HepG2 (cell line): ENCODE measurements around the gene USP30. TPM values are rescaled to one million over a fixed set of nuclear protein-coding genes. Genes with fewer than 3 reads are reported as not detected.

Experiments used
- CCAR2 ChIP-seq: fragments of 200-400 bp; formaldehyde crosslinking; optimal IDR thresholded peaks from 2 replicates; pipeline ENCODE3; 2018; ENCODE audit warnings: low read depth, mild to moderate bottlenecking, low read length, moderate library complexity
- CREB1 ChIP-seq, 2 experiments: fragments of 450-650 bp in 1 of 2; IDR thresholded peaks; 2 replicates each; pipeline ENCODE4 v1.6.1; 2016 to 2017; ENCODE audit warnings: control low read depth in 1 of 2, mild to moderate bottlenecking in 1 of 2, missing compliant biosample characterization in 1 of 2, missing genetic modification characterization in 1 of 2
- DNMT3B ChIP-seq: conservative IDR thresholded peaks from 2 replicates; pipeline ENCODE4 v1.6.1; 2016; ENCODE audit warnings: missing biosample characterization, control low read depth
- ELF3 ChIP-seq: IDR thresholded peaks from 2 replicates; pipeline ENCODE4 v1.6.1; 2016; ENCODE audit warnings: missing genetic modification reagents, missing compliant biosample characterization
- FOXA1 ChIP-seq, 2 experiments: fragments of 450-650 bp in 1 of 2; sonication (generic) in 1 of 2; formaldehyde crosslinking in 1 of 2; IDR thresholded peaks; 2 replicates each; pipeline versions ENCODE4 v1.4.0 to v1.6.1; 2016 to 2020; ENCODE audit warnings: missing genetic modification reagents in 1 of 2
- GLI4 ChIP-seq: sonication (generic); formaldehyde crosslinking; IDR thresholded peaks from 2 replicates; pipeline ENCODE4 v1.5.1; 2020; ENCODE audit warnings: missing genetic modification reagents, mild to moderate bottlenecking, moderate library complexity, borderline replicate concordance
- HOXA5 ChIP-seq: sonication (generic); formaldehyde crosslinking; IDR thresholded peaks from 2 replicates; pipeline ENCODE4 v1.4.0; 2020; ENCODE audit warnings: missing genetic modification reagents
- HOXD1 ChIP-seq: sonication (generic); formaldehyde crosslinking; IDR thresholded peaks from 2 replicates; pipeline ENCODE4 v1.5.0; 2020; ENCODE audit warnings: missing genetic modification reagents
- KLF13 ChIP-seq: sonication (generic); formaldehyde crosslinking; IDR thresholded peaks from 2 replicates; pipeline ENCODE4 v1.4.0; 2020; ENCODE audit warnings: mild to moderate bottlenecking, missing genetic modification reagents
- LBX2 ChIP-seq: sonication (generic); formaldehyde crosslinking; IDR thresholded peaks from 2 replicates; pipeline ENCODE4 v1.5.0; 2020; ENCODE audit warnings: missing genetic modification reagents, mild to moderate bottlenecking, borderline replicate concordance
- MXD4 ChIP-seq: IDR thresholded peaks from 2 replicates; pipeline ENCODE4 v1.6.1; 2016; ENCODE audit warnings: mild to moderate bottlenecking, missing biosample characterization, missing genetic modification reagents
- NFAT5 ChIP-seq: sonication (generic); formaldehyde crosslinking; IDR thresholded peaks from 2 replicates; pipeline ENCODE4 v1.4.0; 2020; ENCODE audit warnings: missing genetic modification reagents
- RXRA ChIP-seq: sonication (generic); formaldehyde crosslinking; IDR thresholded peaks from 2 replicates; pipeline ENCODE4 v1.5.1; 2020; ENCODE audit warnings: missing genetic modification reagents
- SMARCC2 ChIP-seq: fragments of 450-650 bp; IDR thresholded peaks from 2 replicates; pipeline ENCODE4 v1.6.1; 2017; ENCODE audit warnings: antibody characterized with exemption, mild to moderate bottlenecking
- SOX13 ChIP-seq, 3 experiments: fragments of 450-650 bp in 1 of 3; sonication (generic) in 1 of 3; formaldehyde crosslinking in 1 of 3; IDR thresholded peaks in 2 of 3; conservative IDR thresholded peaks in 1 of 3; 2 replicates each; pipeline versions ENCODE4 v1.5.0 to v1.6.1; 2016 to 2020; ENCODE audit warnings: antibody characterized with exemption in 1 of 3, mild to moderate bottlenecking in 1 of 3, missing compliant biosample characterization in 1 of 3, missing genetic modification reagents in 1 of 3, moderate library complexity in 1 of 3
- ZNF224 ChIP-seq: sonication (generic); formaldehyde crosslinking; IDR thresholded peaks from 2 replicates; pipeline ENCODE4 v1.5.0; 2020; ENCODE audit warnings: mild to moderate bottlenecking, missing genetic modification reagents
- ZNF362 ChIP-seq: sonication (generic); formaldehyde crosslinking; IDR thresholded peaks from 2 replicates; pipeline ENCODE4 v1.4.0; 2020; ENCODE audit warnings: missing genetic modification reagents, mild to moderate bottlenecking, borderline replicate concordance
- ZNF382 ChIP-seq: sonication (generic); formaldehyde crosslinking; IDR thresholded peaks from 2 replicates; pipeline ENCODE4 v1.5.0; 2020; ENCODE audit warnings: missing genetic modification reagents, mild to moderate bottlenecking, borderline replicate concordance
- ZNF432 ChIP-seq: sonication (generic); formaldehyde crosslinking; IDR thresholded peaks from 2 replicates; pipeline ENCODE4 v1.5.0; 2020; ENCODE audit warnings: missing genetic modification reagents, mild to moderate bottlenecking, borderline replicate concordance
- ZNF460 ChIP-seq: sonication (generic); formaldehyde crosslinking; IDR thresholded peaks from 2 replicates; pipeline ENCODE4 v1.5.1; 2020; ENCODE audit warnings: missing genetic modification reagents, mild to moderate bottlenecking, borderline replicate concordance
- ZNF747 ChIP-seq: sonication (generic); formaldehyde crosslinking; IDR thresholded peaks from 2 replicates; pipeline ENCODE4 v1.8.1; 2023; ENCODE audit warnings: missing genetic modification reagents, mild to moderate bottlenecking, borderline replicate concordance
- polyA plus RNA-seq, 8 experiments: library from polyadenylated mRNA; depleted of rRNA in 3 of 8; stranded (reverse) in 7 of 8; unstranded in 1 of 8; fragments of >200 nt; fragmentation: Illumina TruSeq in 4 of 8; extraction: Trizol in 4 of 8; gene quantifications; 2 replicates each; pipeline versions ENCODE4 v1.2.1 to v1.2.3, GENCODE V29; 2011 to 2016; ENCODE audit warnings: low read depth in 4 of 8, missing spikeins in 1 of 8, mixed read lengths in 1 of 8; ENCODE audit not compliant: insufficient read depth in 1 of 8
- total RNA-seq, 5 experiments: library from RNA; depleted of rRNA; stranded (reverse); fragments of >200 nt; fragmentation: Illumina TruSeq; extraction: Trizol; gene quantifications; 2 replicates each; pipeline ENCODE4 v1.2.3, GENCODE V29; 2016; ENCODE audit warnings: low read depth in 1 of 5

The USP30 gene
- total and polyA plus RNA-seq, 2 of the 13 experiments (the other 11 are each of a cell fraction or from before 2014, with no cell fraction given), result 11.2 to 20.8 TPM

GRCh38 chr12:109115758-109116610 lies 63.6 kb downstream of the USP30 start, which contains the start of gene ACACB (continued):
- TF ChIP-seq LBX2, result no peak
- TF ChIP-seq CREB1 (IDR thresholded peaks at IDR 0.05), result no peak
- peak; percentile 60; the same call in 1 of the 2 replicates for TF ChIP-seq CREB1 (CRISPR knock-in tag; IDR thresholded peaks at IDR 0.05)
- TF ChIP-seq ZNF382 (CRISPR knock-in tag), result no peak
- TF ChIP-seq CCAR2, result no peak
- peak; percentile 90 for TF ChIP-seq ELF3 (CRISPR knock-in tag)
- TF ChIP-seq HOXA5 (CRISPR knock-in tag), result no peak
- TF ChIP-seq SMARCC2, result no peak
- peak; percentile 76 for TF ChIP-seq MXD4 (CRISPR knock-in tag)
- TF ChIP-seq ZNF432 (CRISPR knock-in tag), result no peak
- TF ChIP-seq HOXD1 (CRISPR knock-in tag), result no peak
- no peak for TF ChIP-seq ZNF747 (CRISPR knock-in tag)
- TF ChIP-seq SOX13 (IDR thresholded peaks at IDR 0.05), result no peak
- peak in 1 of 2 experiments; percentile 71; a peak in 2 of 4 replicates for TF ChIP-seq SOX13 (CRISPR knock-in tag; conservative IDR thresholded peaks at IDR 0.05 in 1 of 2, IDR thresholded peaks at IDR 0.05 in 1 of 2)
- peak; percentile 96 for TF ChIP-seq RXRA (CRISPR knock-in tag)
- no peak for TF ChIP-seq FOXA1 (IDR thresholded peaks at IDR 0.05)
- peak; percentile 59 for TF ChIP-seq FOXA1 (CRISPR knock-in tag; IDR thresholded peaks at IDR 0.05)
- no peak for TF ChIP-seq DNMT3B (CRISPR knock-in tag)
- peak; percentile 71; the same call in 1 of the 2 replicates for TF ChIP-seq ZNF224 (CRISPR knock-in tag)
- TF ChIP-seq NFAT5, result no peak
- no peak for TF ChIP-seq KLF13
- no peak; the same call in 1 of the 2 replicates for TF ChIP-seq ZNF460
- peak; percentile 68; the same call in 1 of the 2 replicates for TF ChIP-seq ZNF362 (CRISPR knock-in tag)
- TF ChIP-seq GLI4 (CRISPR knock-in tag), result no peak
